IMR-90 (cell line): ENCODE measurements around the gene CDK5RAP2. TPM values are rescaled to one million over a fixed set of nuclear protein-coding genes. Genes with fewer than 3 reads are reported as not detected.

Source experiments
- ATAC-seq: fragments of 200-7000 bp; cut with Tn5 transposase; 2 replicates; pipeline ENCODE4 v1.9.1; 2020; ENCODE audit warnings: low read depth, mild to moderate bottlenecking, moderate library complexity
- BruUV-seq: library from RNA; stranded (reverse); fragments of 400-500 nt; replicated peaks from 2 replicates; lab custom pipeline; 2021; lab: Mats Ljungman, UMichigan
- CTCF ChIA-PET: fragments of 300-600 bp; formaldehyde crosslinking; extraction: SDS; loops from one replicate; lab custom pipeline; 2021; ENCODE audit warnings: antibody characterized with exemption; lab: Yijun Ruan, JAX
- POLR2A ChIA-PET: fragments of 300-600 bp; sonication (Branson Sonifier 250); formaldehyde crosslinking; loops from one replicate; lab custom pipeline; 2022; ENCODE audit warnings: antibody characterized with exemption; ENCODE audit not compliant: unreplicated experiment; lab: Charles Lee
- DNase-seq: peaks from one replicate; pipeline ENCODE4 v3.0.0; 2013
- H2AFZ ChIP-seq: replicated peaks from 2 replicates; pipeline ENCODE3; 2013; ENCODE audit warnings: low read length, mild to moderate bottlenecking; ENCODE audit not compliant: poor library complexity
- H2AK5ac ChIP-seq: 2 replicates; pipeline ENCODE4 v1.6.1; 2013; ENCODE audit warnings: low read depth, low read length, inconsistent platforms
- H2AK9ac ChIP-seq: replicated peaks from 2 replicates; pipeline ENCODE3; 2013; ENCODE audit warnings: mild to moderate bottlenecking, low read depth, low read length, moderate library complexity; ENCODE audit not compliant: poor library complexity
- H2BK120ac ChIP-seq: 2 replicates; pipeline ENCODE4 v1.6.1; 2013; ENCODE audit warnings: low read depth, low read length, inconsistent platforms
- H2BK15ac ChIP-seq: 3 replicates; pipeline ENCODE4 v1.6.1; 2013; ENCODE audit warnings: low read depth, low read length, inconsistent platforms
- H2BK20ac ChIP-seq: 2 replicates; pipeline ENCODE4 v1.6.1; 2013; ENCODE audit warnings: low read depth, mild to moderate bottlenecking, inconsistent platforms, low read length, moderate library complexity
- H2BK5ac ChIP-seq: 2 replicates; pipeline ENCODE4 v1.6.1; 2013; ENCODE audit warnings: mild to moderate bottlenecking, low read depth, low read length, inconsistent platforms; ENCODE audit not compliant: poor library complexity, severe bottlenecking
- H3K14ac ChIP-seq: replicated peaks from 2 replicates; pipeline ENCODE4 v1.6.1; 2013; ENCODE audit warnings: low read depth, low read length, inconsistent platforms
- H3K18ac ChIP-seq: 2 replicates; pipeline ENCODE4 v1.6.1; 2013; ENCODE audit warnings: low read depth, low read length, control low read depth
- H3K23ac ChIP-seq: 2 replicates; pipeline ENCODE4 v1.6.1; 2013; ENCODE audit warnings: low read depth, low read length, inconsistent platforms
- H3K27ac ChIP-seq: 2 replicates; pipeline ENCODE4 v1.5.1; 2013; ENCODE audit warnings: mild to moderate bottlenecking, control low read depth, low read length; ENCODE audit not compliant: insufficient read depth
- H3K27me3 ChIP-seq: 2 replicates; pipeline ENCODE4 v1.6.1; 2013; ENCODE audit warnings: low read length; ENCODE audit not compliant: control insufficient read depth, insufficient read depth
- H3K36me3 ChIP-seq: 2 replicates; pipeline ENCODE4 v1.6.1; 2013; ENCODE audit warnings: low read length, mixed read lengths; ENCODE audit not compliant: control insufficient read depth, insufficient read depth
- H3K4ac ChIP-seq: 2 replicates; pipeline ENCODE4 v1.6.1; 2013; ENCODE audit warnings: low read depth, low read length, inconsistent platforms
- H3K4me1 ChIP-seq: 2 replicates; pipeline ENCODE4 v1.6.1; 2013; ENCODE audit warnings: low read length, mixed read lengths; ENCODE audit not compliant: control insufficient read depth, insufficient read depth
- H3K4me2 ChIP-seq: 2 replicates; pipeline ENCODE4 v1.6.1; 2013; ENCODE audit warnings: low read depth, mild to moderate bottlenecking, control low read depth, low read length, moderate library complexity
- H3K4me3 ChIP-seq: 2 replicates; pipeline ENCODE4 v1.5.1; 2013; ENCODE audit warnings: low read depth, mild to moderate bottlenecking, control low read depth, low read length, moderate library complexity; ENCODE audit not compliant: insufficient read depth
- H3K56ac ChIP-seq: 2 replicates; pipeline ENCODE4 v1.6.1; 2013; ENCODE audit warnings: low read length, inconsistent platforms; ENCODE audit not compliant: insufficient read depth; ENCODE audit errors: extremely low read depth
- H3K79me1 ChIP-seq, 2 experiments: 2 replicates each; pipeline ENCODE4 v1.6.1; 2013; ENCODE audit warnings: low read length in 2 of 2, inconsistent platforms in 1 of 2, low read depth in 1 of 2
- H3K9ac ChIP-seq: 2 replicates; pipeline ENCODE4 v1.6.1; 2013; ENCODE audit warnings: low read depth, low read length, control low read depth
- H3K9me1 ChIP-seq: 2 replicates; pipeline ENCODE4 v1.6.1; 2013; ENCODE audit warnings: low read length, inconsistent platforms; ENCODE audit not compliant: insufficient read depth
- H3K9me3 ChIP-seq: 2 replicates; pipeline ENCODE4 v1.6.1; 2013; ENCODE audit warnings: low read length; ENCODE audit not compliant: control insufficient read depth, insufficient read depth
- H4K20me1 ChIP-seq: 2 replicates; pipeline ENCODE4 v1.6.1; 2013; ENCODE audit warnings: low read length, inconsistent platforms; ENCODE audit not compliant: insufficient read depth
- H4K5ac ChIP-seq: 2 replicates; pipeline ENCODE4 v1.6.1; 2013; ENCODE audit warnings: mild to moderate bottlenecking, low read depth, low read length, control low read depth
- H4K8ac ChIP-seq, 2 experiments: 2 replicates each; pipeline ENCODE4 v1.6.1; 2013; ENCODE audit warnings: low read depth in 2 of 2, low read length in 2 of 2, control low read depth in 1 of 2, inconsistent platforms in 1 of 2
- H4K91ac ChIP-seq: 2 replicates; pipeline ENCODE4 v1.6.1; 2013; ENCODE audit warnings: low read depth, low read length, inconsistent platforms; ENCODE audit not compliant: insufficient read depth
- CEBPB ChIP-seq: IDR thresholded peaks from 2 replicates; pipeline ENCODE4 v1.6.1; 2012; ENCODE audit warnings: low read depth, low read length, improper control_type of control experiment
- CHD1 ChIP-seq: IDR thresholded peaks from 2 replicates; pipeline ENCODE4 v1.6.1; 2012; ENCODE audit warnings: low read depth, low read length, improper control_type of control experiment
- MAFK ChIP-seq: IDR thresholded peaks from 2 replicates; pipeline ENCODE4 v1.6.1; 2012; ENCODE audit warnings: low read depth, low read length, improper control_type of control experiment
- MAZ ChIP-seq: IDR thresholded peaks from 2 replicates; pipeline ENCODE4 v1.6.1; 2012; ENCODE audit warnings: low read depth, mild to moderate bottlenecking, low read length, improper control_type of control experiment, moderate library complexity, borderline replicate concordance
- NFE2L2 ChIP-seq: fragments of 150-350 bp; IDR thresholded peaks from 2 replicates; pipeline ENCODE4 v1.6.1; 2016; ENCODE audit warnings: low read depth, mild to moderate bottlenecking, low read length
- RAD21 ChIP-seq: IDR thresholded peaks from 2 replicates; pipeline ENCODE4 v1.6.1; 2012; ENCODE audit warnings: low read length, improper control_type of control experiment
- SMC3 ChIP-seq: fragments of 150-350 bp; IDR thresholded peaks from 2 replicates; pipeline ENCODE4 v1.6.1; 2016; ENCODE audit warnings: low read depth, mild to moderate bottlenecking, antibody characterized with exemption, low read length, moderate library complexity
- WGBS, 2 experiments: methylation state at CpG; one replicate each; pipeline versions ENCODE4 v1.1.5 to v1.1.7; 2013; ENCODE audit warnings: missing lambda C conversion rate in 2 of 2; ENCODE audit not compliant: insufficient read length in 1 of 2; ENCODE audit errors: extremely low coverage in 2 of 2; 5-methylcytosine and 5-hydroxymethylcytosine counted together
- dilution Hi-C: fragments of 300-500 bp; cut with HindIII; formaldehyde crosslinking; loops from one replicate; pipeline ENCODE4 v1.14.3; 2018; ENCODE audit warnings: low sequenced_read_pairs; ENCODE audit not compliant: unreplicated experiment
- in situ Hi-C: fragments of 300-500 bp; cut with MboI; formaldehyde crosslinking; loops from 3 replicates; pipeline ENCODE4 v1.14.3; 2019; ENCODE audit warnings: low sequenced_read_pairs, inconsistent platforms, mixed read lengths
- intact Hi-C: fragments of 100-400 bp; cut with micrococcal nuclease; formaldehyde crosslinking; loops from 2 replicates; pipeline ENCODE4 v1.10.0; 2022
- polyA plus RNA-seq, 3 experiments: library from polyadenylated mRNA; depleted of rRNA; stranded (reverse); fragments of >200 nt; gene quantifications; 2 replicates each; pipeline ENCODE4 v1.2.3, GENCODE V29; 2012; ENCODE audit warnings: low replicate concordance in 1 of 3
- total RNA-seq: library from RNA; depleted of rRNA; stranded (reverse); fragments of >200 nt; gene quantifications from 2 replicates; pipeline ENCODE4 v1.2.3, GENCODE V29; 2012
- TF ChIP-seq, protein P1 (sequence below): fragments of 150-350 bp; IDR thresholded peaks from 2 replicates; pipeline ENCODE4 v1.6.1; 2017; ENCODE audit warnings: mild to moderate bottlenecking, antibody characterized with exemption, low read length, low read depth

CDK5RAP2 gene
- total and polyA plus RNA-seq, 2 of the 4 experiments (the other 2 are of a cell fraction), result 29.5 to 31.7 TPM

DNA sequence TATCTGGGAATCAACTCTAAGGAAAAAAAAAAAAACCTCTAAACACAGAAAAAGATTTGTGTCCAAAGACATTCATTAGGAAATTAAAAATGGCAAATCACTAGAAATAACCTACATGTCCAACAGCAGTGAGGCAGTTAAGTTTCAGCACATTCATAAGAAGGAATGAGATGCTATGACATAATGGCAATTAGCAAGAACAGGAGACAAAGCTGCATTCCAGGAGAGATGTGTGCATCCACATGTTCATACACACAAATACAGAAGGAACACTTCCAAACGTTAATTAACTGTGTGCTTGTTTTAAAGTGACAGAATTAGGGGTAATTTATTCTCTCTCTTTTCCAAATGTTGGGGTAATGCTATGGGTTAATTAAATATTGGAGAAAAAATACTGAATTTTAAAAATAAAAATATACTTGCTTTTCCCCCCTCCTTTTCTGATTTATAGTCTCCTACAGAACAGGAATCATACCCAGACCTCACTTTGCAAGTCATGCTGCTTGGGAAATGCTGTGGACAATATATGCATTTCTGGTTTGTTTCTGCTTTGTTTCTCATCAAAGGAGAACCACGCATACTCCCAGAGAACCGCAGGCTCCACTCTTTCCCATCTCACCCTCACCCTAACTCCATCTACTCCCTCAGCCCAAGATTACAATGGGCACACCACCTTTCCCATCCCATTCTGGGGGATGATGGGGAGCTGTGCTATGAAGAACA, 114.1 kb downstream of the CDK5RAP2 start:
- Histone ChIP-seq H2BK15ac (no peak overlapping the region), H3K9ac (no peak overlapping the region), H4K5ac (no peak overlapping the region), H2AK5ac (no peak overlapping the region), H3K27ac (no peak overlapping the region), H3K4ac (no peak overlapping the region), H4K91ac (no peak overlapping the region), H4K20me1 (no peaks in the 10 kb centered on the region), H3K79me1 (0 out of 4 replicates have a peak, but pooled peaks cover 0 to 4% of the 10 kb centered on the region in 2 experiments), H3K4me2 (no peak overlapping the region), H3K18ac (no peak overlapping the region), H3K4me3 (no peak overlapping the region), H3K9me1 (peaks cover 4% of the 10 kb centered on the region; the same call in 1 of the 2 replicates), H3K56ac (no peak overlapping the region), H3K14ac (no peak overlapping the region), H3K36me3 (peaks cover 9% of the 10 kb centered on the region), H2AK9ac (no peak overlapping the region), H3K27me3 (no peaks in the 10 kb centered on the region), H3K4me1 (no peaks in the 10 kb centered on the region), H2BK120ac (no peak overlapping the region), H2BK5ac (no peak overlapping the region), H3K9me3 (no peaks in the 10 kb centered on the region), H3K23ac (no peak overlapping the region), H4K8ac (no peak overlapping the region), H2BK20ac (no peak overlapping the region), H2AFZ (no peak overlapping the region)
- TF ChIP-seq, protein P1, sequence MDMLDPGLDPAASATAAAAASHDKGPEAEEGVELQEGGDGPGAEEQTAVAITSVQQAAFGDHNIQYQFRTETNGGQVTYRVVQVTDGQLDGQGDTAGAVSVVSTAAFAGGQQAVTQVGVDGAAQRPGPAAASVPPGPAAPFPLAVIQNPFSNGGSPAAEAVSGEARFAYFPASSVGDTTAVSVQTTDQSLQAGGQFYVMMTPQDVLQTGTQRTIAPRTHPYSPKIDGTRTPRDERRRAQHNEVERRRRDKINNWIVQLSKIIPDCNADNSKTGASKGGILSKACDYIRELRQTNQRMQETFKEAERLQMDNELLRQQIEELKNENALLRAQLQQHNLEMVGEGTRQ, result no peak
- TF ChIP-seq CEBPB (no peak), RAD21 (no peak), MAZ (no peak), MAFK (no peak), NFE2L2 (no peak), SMC3 (no peak), CHD1 (no peak)
- in situ Hi-C loops (no loop called here), intact Hi-C loops (no loop called here), dilution Hi-C loops (no loop called here)
- CTCF ChIA-PET, result no interaction called here
- ATAC-seq (no peak), DNase-seq (no peak)
- POLR2A ChIA-PET, result no interaction called here
- no TSS peak for BruUV-seq
- WGBS, 2 experiments, result no CpG with 5 or more reads among the region's 3 CpGs
